NOMO-1 (cell line): ENCODE results near the gene ANXA9.

Experiments
- DNase-seq, 2 experiments: peaks; one replicate each; lab custom pipeline; 2025; ENCODE audit not compliant: unreplicated experiment in 2 of 2; lab: John Stamatoyannopoulos, UW

Gene ANXA9

DNA sequence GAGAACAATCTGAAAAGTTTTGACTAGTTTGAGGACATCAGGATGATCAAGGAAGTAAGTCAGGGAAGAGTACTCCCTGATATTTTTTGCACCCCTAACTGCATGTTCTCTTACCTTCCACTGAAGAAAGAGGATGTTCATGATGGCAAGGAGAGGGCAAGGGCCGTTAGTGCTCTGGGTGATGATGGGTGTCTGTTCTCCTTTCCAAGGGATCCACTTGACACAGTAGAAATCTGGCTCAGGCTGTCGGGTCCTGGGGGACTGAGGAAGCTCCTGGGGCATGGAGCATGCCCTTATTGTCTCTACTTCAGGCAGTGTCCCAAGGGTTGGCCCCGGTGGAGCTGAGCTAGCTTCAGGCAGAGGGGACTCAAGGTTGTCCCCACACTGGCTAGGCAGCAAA is 20.0 kb downstream of the ANXA9 start:
- DNase-seq: no peak

DNA sequence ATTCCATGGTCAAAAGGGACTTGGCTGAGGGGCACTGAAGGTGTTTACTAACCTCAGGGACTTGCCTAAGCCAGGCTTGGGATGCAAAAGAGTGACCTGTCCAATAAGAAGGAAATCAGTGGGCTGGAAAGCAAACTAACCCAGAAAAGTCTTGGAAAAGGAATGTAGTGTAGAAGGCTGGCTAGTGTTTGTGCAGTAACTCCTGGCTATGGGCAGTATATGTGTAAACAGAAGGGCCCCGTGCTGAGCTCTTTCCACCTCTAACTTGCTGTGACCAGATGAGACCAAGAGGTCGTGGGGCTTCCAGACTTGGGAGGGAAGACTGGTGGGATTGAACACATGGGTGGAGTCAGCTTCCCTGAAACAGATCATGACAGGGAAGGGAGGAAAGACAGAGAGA is 20.5 kb downstream of the ANXA9 start:
- no peak for DNase-seq

DNA sequence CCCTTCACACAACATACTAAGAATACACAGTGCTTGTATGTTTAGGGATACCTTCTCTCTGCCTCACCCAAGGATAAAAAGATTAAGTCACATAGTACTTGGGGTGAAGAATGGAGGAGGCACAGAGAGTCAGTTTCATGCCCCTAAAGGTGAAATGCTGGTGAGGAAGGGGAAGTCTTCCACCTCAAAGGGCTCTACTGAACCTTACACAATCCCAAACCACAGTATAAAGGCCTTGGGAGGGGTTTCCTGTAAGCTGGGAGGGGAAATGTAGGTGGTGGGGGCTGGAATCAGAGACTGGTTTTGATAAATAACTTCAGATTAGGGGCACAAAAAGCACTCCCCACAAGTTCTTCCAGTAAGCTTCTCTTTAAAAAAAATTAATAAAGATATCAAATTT is 21.1 kb downstream of the ANXA9 start:
- peak; percentile 38 to 67 for DNase-seq

DNA sequence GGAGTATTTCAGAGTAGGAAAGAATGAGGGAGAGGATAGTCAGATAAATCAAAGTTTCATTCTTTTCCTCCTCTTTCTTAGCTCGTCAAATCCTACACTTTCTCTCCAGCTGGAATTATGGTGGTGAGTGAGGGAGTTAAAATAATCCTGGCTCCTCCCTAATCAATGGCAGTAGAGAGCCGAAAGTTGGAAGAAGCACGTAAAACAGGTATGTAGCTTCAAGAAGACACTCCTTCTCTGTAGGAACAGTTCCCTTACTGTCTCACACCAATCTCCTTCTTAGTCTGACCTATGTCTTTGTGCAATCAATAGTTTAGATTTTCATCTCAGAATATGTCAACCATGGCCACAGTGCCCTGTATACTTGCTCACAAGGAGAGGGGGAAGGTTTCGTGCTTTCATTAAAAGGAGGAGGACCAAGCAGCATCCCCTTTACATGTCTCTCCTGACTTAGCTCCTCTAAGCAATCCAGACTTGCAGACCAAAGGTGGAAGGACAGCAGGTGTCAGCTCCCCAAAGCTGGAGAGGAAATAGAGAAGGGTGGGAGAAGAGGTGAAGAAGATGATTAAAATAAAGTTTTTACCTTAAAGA is 23.7 kb downstream of the ANXA9 start:
- peak in 1 of 2 experiments; percentile 10 for DNase-seq

DNA sequence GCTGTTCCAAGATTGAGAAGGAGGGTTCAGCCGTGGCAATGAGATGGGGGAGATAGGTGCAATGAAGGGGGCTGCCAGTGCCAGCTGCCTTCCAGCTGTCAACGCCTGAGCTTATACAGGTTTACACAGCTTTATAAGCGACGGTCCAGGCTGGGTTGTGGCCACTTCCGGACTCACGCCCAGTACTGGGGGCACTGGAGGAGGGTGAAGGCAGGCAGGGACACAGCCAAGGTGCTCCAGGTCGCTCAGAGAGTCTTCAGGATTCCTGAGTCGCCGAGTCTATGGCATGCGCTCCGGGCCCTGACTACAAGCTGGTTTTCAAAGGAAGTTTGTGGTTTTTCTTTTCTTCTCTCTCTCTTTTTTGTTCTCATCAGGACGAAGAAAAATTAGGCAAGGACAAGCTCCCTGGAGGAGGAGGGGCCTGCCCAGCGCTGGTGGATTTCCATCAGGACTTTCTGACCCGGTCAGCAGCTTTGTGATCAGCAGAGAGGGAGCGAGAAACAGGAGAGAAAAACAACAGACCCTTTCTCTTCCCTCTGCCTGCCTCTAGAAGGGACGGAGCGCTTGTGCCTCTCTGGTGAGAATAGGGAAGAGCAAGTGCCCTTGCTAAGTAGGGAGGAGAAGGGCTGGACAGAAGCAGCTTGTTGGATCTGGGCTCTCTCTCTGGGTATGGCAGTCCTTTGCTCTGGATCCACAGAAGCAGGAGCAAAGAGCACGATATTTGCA is 24.4 kb downstream of the ANXA9 start, which contains the start of gene MINDY1:
Gene MINDY1 (minus strand): TSS at position 576 of the 726 bp plus-strand sequence. CDS start 4,285 bp downstream, outside the sequence.
- DNase-seq: peak; percentile 87 to 90

DNA sequence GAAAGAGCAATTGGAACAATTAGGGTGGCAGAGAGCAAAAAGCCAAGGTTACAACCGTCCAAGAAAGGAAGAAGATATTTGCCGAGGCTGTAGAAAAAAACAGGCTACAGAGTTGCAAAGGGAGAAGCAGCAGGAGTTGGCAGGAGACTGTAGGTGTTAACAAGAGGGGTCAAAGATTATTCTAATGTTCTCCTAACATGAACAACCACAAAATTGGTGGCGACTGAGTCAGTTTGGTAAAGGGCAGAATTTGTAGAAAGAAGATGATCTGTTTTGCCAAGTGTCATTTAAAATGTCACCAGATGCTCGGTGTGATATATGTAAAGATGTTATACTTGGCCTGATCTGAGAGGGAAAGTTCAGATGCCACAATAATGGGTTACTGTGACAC is 25.8 kb downstream of the ANXA9 start:
- DNase-seq: no peak

DNA sequence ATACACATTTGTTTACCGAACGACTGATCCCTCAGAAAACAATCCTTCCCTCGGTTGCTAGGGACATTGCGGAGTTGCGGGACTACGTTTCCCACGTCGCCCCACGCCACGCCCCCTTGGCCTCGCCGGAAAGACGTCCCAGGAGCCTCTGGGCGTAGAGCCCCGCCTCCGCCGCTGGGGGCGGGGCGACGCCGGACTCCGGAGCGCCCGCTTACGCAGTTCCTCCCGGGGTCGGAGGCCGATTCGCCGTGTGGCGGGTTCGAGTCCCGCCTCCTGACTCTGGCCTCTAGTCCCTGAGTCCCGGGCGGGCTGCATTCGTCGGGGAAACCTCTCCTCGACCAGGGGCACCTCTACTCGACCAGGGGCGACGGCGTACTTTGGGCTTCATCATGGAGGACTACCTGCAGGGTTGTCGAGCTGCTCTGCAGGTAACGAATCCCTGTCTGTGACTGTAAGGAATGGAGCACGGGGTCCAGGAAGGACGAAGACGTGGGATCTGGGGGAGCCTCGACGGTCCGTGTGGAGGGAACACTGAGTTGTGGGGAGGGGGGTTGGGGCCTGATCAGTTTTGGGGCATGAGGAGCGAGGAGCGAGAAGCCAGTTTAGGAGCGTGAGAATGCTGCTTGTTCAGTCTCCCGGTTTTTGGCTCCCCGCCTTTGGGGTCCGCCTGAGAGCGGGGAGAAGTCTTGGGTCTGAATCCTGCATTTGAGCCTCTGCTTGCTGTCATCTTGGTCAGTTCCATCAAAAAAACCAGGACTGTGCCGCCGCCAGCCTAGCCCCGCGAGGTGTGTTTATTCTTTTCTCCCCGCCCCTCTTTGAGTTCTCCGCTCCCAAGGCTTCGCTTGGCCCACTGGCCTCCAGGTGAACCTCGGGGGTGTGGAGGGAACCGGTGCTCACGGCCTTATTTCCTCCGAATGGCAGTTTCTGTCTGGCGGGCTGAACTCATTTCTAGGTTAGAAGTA is 26.4 kb downstream of the ANXA9 start, which contains the start of gene PRUNE1:
Gene PRUNE1 (plus strand): TSS at position 206 of the 962 bp plus-strand sequence. CDS start 184 bp downstream, at position 390.
- peak; percentile 92 to 95 for DNase-seq

DNA sequence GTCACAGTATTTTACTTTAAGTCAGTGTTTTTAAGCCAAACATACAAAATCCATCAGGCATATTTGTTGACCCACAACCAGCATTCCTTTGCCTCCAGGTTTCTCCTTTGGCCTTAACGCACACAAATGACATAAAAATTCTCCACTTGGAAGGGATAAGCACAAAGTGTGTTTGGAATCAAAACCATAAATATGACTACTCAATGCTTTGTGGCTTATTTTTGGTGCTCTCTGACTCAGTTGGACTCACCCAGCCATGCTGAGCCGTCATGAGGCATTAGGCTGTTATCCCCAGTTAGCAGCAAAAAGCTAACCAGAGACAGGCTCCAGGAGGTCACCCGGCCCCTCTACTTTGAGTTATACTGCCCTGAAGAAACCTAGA is 27.1 kb downstream of the ANXA9 start:
- no peak for DNase-seq

DNA sequence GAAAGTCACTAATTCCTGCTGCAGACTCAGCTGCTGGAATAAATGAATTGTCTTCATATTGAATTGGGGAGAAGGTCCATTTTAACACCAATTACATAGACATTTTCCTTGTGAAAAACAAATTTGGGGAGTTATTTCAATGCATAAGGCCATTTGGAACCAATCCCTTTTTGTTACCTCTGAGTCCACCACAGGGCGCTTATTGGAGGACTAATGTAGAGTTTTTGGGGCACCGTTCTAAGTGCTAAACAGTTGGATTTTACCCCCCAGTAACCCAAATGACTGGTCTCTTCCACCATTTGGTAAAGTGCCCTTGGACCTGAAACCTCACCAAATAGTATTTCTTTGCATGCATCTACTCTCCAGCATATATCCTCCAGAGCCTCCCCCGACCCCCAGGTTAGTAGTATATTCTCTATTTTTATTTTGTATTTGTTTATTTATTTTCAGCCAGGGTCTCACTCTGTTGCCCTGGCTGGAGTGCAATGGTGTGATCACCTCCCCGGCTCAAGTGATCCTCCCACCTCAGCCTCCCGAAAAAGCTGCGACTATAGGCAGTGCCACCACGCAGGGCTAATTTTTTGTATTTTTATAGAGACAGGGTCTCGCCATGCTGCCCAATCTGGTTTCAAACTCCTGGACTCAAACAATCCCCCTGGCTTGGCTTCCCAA is 27.7 kb downstream of the ANXA9 start:
- DNase-seq: no peak

DNA sequence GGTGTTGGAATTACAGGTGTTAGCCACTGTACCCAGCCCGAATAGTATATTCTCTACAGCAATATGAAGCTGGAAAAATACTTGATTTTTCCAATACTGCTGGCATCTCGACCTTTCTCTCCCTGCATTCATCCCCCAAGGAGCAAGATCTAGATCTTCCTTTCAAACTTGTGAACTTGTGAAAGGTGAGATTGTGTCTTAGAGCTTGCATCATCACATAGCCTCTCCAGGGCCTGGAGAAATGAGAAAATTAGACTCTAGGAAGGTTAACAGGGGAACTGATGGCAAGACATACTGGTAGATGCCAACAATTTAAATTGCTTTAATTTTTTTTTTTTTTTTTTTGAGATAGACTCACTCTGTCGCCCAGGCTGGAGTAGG is 28.2 kb downstream of the ANXA9 start:
- DNase-seq: no peak

DNA sequence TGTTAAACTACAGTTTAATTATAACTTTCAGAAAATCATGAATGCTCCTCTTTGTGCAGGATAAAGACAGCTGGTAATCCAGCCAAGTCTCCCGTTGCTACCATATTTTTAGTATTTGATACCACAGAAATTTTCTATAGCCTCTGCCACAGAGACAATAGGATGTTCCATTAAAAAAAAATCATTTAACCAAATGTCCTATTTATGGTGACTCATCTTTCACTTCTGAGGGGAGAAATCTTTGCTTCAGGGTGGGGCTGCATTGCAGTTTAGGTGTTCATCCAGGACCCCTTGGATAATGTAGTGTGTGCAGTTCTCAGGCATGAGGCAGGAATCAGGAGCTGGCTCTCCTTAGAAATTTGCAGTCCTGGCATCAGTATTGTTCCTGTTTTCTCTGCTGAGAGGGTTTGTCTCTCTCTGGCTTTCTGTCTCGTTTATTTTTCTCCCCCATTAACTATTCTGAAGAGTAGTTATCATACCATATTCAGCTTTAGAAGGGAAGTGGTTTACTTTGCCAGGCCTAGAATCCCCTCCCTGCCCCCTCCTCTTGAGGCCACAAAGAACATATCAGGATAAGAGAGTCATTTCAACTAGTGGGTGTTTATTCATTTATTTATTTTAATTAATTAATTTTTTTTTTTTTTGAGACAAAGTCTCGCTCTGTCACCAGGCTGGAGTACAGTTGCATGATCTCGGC is 29.2 kb downstream of the ANXA9 start:
- DNase-seq: no peak

DNA sequence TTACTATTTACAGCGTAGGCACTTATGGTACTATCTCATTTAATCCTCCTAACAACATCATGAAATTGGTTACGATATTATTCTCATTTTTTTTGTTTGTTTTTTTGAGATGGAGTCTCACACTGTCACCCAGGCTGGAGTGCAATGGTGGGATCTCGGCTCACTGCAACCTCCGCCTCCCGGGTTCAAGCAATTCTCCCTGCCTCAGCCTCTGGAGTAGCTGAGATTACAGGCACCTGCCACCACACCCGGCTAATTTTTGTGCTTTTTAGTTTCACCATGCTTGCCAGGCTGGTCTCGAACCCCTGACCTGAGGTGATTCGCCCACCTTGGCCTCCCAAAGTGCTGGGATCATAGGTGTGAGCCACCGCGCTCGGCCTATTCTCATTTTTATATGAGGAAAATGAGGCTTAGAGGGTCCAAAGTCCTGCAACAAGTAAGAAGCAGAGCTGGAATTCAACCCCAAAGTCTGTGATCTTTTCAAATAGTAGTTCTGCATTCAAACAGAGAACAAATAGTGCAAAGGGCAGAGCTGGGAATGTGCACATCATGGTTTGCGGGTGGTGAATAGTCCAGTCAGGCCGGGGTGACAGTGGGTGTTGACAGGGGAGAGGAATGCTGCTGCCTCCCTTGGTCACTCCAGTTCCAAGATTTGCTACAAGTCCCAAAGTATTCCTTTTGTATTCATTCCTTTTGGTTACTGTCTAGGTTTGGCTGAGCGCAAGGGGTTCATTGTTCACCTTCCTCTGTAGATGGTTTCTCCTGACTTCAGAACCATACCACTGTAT is 30.8 kb downstream of the ANXA9 start:
- DNase-seq: no peak

DNA sequence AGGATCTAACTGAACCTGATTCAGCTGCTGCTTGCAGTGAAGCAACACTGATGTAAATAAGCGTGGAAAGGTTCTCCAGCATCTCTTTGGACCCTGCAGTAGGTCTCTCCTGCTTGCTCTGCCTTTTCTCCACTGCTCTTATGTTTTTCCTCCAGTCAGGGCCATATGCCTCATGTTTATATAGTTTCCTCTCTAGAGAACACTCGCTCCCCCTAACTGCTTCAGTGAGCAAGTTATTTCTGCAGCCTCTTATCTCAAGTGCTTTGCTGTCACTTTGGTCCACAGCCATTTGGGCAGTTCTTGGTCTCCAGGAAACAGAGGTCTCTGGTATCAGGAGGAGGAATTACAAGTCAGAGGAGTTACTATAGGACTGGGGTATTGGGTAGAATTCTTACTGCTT is 31.4 kb downstream of the ANXA9 start:
- no peak for DNase-seq

DNA sequence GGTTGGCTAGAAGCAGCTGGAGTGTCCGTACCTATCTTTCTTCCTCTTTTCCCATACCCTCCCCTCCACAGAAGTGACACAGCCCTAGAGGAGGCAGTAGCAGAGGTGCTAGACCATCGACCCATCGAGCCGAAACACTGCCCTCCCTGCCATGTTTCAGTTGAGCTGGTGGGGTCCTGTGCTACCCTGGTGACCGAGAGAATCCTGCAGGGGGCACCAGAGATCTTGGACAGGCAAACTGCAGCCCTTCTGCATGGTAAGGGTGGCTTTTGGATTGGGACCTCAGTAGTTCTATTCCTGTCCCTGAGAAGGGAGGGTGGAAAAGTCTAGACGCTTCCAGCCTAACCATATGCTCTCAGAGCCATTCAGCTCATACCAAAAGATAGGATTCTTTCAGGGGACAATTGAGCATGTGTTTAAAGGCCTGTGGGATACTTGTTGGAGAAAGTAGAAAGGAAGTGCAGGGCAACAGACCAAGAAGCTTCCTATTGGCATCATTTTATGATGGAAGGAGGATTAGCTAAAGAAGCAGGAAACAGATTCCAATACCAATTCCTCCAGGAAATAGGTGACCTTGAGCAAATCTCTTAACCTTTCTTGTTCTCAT is 42.6 kb downstream of the ANXA9 start:
- peak; percentile 57 to 66 for DNase-seq

DNA sequence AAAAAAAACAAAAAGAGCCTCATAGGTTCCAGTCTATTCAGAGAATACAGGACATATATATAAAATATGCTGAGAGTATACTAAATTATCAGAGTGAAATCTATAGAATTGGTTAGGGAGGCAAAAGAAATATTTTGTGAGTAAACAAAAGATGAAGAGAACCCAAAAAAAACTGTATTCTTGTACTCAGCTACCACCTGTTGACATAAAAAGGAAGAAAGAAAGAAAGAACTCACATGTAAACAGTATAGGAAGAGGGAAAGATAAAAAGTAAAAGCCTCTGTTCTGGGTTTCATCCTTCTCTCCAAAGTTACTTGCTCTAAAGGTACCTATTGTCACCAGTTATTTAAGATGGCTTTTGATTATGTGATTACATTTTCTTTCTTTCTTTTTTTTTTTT is 44.4 kb downstream of the ANXA9 start:
- DNase-seq: no peak

DNA sequence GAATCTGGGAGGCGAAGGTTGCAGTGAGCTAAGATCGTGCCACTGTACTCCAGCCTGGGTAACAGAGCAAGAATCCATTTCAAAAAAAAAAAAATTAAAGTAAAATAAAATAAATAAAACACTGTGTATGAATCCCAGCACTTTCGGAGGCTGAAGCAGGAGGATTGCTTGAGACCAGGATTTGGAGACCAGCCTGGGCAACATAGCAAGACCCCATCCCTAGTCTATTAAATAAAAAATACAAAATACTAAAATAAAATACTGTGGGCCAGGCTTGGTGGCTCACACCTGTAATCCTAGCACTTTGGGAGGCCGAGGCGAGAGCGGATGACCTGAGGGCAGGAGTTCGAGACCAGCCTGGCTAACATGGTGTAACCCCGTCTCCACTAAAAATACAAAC is 50.1 kb downstream of the ANXA9 start:
- no peak for DNase-seq

DNA sequence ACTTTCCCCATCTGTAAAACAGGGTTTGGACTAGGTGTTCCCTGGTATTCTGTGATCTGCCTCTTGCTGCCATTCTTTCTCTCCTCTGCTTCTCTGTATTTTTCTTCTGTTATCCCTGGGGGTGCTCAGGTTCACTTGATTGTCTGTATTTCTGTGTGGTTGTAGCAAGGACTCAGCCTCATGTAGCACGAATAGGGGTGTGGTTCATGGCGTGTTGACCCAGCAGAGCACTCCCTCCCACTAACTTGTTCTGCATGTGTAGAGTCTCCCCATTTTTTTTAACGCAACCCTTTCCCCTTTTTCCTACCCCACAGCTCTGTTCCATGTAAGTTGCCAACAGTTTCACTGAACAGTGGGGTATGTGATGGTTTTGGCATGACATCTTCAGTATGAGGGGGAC is 53.1 kb downstream of the ANXA9 start:
- DNase-seq: no peak

DNA sequence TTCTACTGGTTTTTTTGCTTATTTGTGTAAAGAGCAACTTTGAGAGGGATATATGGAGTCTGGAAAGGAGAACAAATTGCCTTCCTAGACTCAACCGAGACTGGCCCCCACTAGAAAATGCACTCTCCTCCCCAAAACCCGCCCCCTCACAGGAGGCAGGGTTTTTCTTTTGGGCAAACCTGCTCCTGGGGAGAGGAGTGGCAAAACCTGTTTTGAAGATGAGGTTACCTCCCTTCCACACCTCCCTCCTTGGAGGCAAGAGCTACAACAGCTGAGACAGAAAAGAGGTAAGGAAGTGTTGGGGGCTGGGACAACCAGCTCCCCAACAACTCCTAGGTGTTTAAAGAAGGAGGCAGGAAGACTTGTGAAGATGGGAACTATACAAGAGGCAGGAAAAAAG is 54.3 kb downstream of the ANXA9 start, which contains the start of gene BNIPL:
Gene BNIPL (plus strand): TSS at position 231 of the 400 bp plus-strand sequence. CDS start 140 bp downstream, at position 371.
- DNase-seq: no peak

DNA sequence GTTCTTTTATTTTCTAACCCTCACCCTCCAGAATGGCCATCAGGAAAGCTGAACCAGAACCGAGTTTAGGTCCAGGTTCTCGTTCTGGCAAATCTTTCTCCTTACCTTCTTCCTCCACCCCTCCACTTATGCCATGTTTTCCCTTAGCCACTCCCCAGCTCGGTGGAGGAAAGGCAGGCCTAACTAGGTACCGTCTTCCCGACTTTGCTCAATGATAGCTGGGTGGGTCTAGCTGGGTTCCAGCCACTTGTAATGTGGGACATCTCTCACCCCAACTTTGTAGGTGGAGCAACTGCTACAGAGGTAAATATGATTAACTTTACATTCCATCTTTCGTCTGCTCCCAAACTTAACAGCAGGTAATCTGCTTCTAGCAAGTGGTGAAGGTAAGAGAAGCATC is 54.9 kb downstream of the ANXA9 start:
- DNase-seq: no peak
